ENCODE measurements around the gene LINC00305. TPM values are rescaled to one million over a fixed set of nuclear protein-coding genes. Genes with fewer than 3 reads are reported as not detected.

LINC00305 gene
- total RNA-seq, result not detected in 2 replicates

GRCh38 chr18:64148988-64149387 is at the start of gene LINC00305:
Gene LINC00305 (minus strand): TSS chr18:64149088.

Other genes with a start within 250 kb of the LINC00305 start
- not detected in 2 replicates for gene SERPINB10, start 241.1 kb downstream of the LINC00305 start, total RNA-seq
- gene HMSD, start 199.8 kb downstream of the LINC00305 start, total RNA-seq, result 0.33 TPM in 1 of 2 replicates, not detected in the other
- gene SERPINB8, start 179.0 kb downstream of the LINC00305 start, total RNA-seq, result 11.1 and 14.3 TPM in 2 replicates